ENCODE measurements around the gene ZP1.

The ZP1 gene

DNA sequence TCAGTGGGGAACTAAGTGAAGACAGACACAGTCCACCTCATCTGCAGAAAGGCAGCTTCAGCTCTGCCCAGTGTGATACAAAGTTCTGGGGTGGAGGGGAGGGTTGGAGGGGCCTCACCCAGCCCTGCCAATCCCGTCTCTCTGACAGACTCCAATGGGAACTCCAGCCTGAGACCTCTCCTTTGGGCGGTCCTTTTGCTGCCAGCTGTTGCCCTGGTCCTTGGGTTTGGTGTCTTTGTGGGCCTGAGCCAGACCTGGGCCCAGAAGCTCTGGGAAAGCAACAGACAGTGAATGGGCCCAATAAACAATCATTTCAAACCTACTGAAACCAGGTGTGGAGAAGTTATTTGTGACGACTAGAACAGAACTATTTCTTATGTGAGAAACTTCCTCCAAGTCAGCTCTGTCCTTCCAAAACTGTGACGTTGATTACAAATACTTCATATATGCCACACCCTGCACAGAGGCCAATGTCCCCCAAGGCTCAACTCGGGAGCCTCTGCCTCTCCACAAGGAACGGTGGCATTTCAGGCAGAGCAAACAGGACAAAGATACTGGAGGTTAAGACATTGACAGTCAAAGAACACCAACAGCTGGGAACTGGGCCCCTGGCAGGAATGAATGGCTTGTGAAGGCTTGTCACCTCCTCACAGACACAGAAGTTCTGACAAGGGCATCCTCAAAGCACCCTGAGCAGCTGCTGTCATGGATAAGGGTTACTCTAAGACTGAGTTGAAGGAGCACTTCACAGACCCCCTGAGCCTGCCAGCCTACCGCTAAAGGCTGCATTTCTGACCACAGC lies 8.2 kb downstream of the ZP1 start:
- DNase-seq (ENCODE audit: low read depth in 3 of 3, low spot score in 1 of 3): no peak

DNA sequence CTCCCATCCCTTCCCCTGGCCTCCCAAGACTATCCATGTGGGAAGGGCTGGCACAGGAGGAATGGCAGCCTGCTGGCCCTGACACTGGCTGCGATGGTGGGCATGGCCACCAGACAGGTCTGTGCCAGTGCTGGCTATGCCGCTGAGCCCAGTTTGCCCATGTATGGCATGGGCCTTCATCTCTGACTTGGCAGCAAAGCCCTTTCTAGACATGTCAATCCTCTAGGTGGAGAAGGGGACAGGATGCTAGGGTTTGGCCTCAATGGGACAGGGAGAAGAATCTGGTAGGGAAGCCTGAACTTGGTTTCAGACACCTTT lies 8.8 kb downstream of the ZP1 start:
- DNase-seq (ENCODE audit: low read depth in 3 of 3, low spot score in 1 of 3): no peak

GRCh38 chr11:60878245-60879101 lies 11.1 kb downstream of the ZP1 start:
- no peak for DNase-seq (ENCODE audit: low read depth in 3 of 3, low spot score in 1 of 3)

- DNase-seq (ENCODE audit: low read depth in 3 of 3, low spot score in 1 of 3): no peak
Measured at GRCh38 chr11:60879104-60879503, 11.8 kb downstream of the ZP1 start.

DNA sequence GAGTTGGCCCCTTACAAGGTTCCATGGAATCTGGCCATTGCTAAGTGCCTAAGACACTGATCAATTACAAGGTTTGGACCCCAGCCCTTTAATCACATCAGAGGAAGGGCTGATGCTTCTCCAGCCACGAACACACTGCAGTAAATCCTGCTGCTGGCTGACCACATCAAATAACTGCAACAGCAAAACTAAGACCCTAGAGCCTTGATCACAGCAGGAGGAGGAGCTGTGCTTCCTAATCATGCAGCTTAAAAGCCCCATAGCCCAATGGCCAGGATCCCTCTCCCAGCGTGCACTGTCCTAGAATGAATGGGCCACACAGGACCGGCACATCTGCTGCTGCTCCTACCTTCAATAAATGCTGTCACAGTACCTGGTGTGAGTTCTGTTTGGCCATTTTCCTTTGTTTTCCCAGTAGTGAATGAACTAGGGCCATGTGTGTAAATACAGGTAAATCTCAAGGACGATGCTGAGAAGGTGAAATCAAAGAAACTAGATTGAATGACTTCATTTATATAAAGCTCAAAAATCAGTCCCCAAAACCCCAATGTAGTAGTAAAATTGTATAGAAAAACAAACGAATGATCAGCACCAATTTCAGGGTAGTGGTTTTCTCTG lies 12.7 kb downstream of the ZP1 start:
- no peak for DNase-seq (ENCODE audit: low read depth in 3 of 3, low spot score in 1 of 3)

DNA sequence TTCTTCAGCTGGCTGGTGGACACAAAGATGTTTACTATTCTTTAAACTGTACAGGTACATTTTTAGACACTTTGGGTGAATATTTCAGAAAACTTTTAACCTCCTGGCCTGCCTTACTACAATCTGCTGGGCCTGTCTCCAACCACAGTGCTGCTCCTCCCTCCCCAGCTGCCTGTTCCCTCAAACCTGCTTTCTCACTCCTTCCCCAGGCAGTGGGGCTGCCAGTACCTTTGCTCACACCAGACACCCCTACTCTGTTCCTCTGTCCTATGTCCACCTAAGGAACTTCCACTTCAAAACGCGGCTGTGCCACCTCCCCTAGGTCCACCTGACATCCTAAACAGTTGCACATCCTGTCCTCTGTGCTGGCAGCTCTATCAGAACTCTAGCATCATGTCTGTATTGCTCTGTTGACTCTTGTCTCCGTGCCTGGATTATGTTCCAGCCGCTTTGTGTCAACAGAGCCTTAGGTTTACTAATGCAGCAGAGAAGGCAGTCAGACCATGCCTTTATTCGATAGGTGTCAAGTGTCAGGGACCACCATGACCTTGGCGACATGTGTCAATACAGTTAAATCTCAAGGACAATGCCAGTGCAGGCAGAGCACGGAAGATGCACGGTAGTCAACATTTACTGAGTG lies 13.4 kb downstream of the ZP1 start:
- DNase-seq (ENCODE audit: low read depth in 3 of 3, low spot score in 1 of 3): no peak

DNA sequence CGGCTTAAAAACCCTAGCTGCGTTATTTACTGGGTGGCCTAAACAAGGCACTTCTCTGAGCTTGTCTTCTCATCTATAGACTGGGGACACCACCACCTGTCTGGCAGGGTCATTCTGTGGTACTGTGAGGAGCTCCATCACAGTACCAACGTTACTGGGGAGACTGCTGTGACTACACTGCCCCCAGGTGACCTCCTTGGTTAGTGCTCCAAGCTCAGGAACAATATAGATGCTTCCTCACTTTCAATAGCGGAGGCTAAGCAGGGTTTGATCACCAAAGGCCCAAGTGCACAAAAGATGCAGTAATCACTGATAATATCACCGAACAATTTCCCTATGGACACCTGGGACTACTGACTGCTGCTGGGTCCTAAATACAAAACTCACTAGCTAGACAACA lies 20.2 kb downstream of the ZP1 start:
- no peak for DNase-seq (ENCODE audit: low read depth in 3 of 3, low spot score in 1 of 3)

DNA sequence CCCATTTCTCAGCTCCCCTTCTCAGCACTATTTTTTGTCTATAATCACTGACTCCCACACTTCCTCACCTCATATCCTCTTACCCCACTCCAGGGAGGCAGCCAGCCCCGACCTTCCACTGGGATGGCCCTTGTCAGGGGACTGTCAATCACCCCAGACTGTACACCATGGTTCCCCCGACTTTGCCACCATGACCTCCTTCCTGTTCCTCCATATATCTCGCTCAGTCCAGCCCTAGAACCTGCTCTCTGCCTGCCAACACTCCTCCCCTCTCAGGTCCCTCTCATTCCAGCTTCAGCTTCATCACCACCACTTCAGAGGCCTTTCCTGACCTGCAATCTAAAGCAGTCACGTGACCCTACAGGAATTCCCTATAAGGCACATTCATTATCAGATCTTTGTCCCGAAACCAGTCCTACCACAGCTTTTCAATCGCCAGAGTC lies 22.5 kb downstream of the ZP1 start:
- no peak for DNase-seq (ENCODE audit: low read depth in 3 of 3, low spot score in 1 of 3)

GRCh38 chr11:60890696-60891095 lies 23.4 kb downstream of the ZP1 start:
- DNase-seq (ENCODE audit: low read depth in 3 of 3, low spot score in 1 of 3): no peak

GRCh38 chr11:60891103-60891741 lies 23.9 kb downstream of the ZP1 start:
- DNase-seq (ENCODE audit: low read depth in 3 of 3, low spot score in 1 of 3): no peak

- DNase-seq (ENCODE audit: low read depth in 3 of 3, low spot score in 1 of 3): no peak
Measured at GRCh38 chr11:60895687-60896086, 28.3 kb downstream of the ZP1 start.

DNA sequence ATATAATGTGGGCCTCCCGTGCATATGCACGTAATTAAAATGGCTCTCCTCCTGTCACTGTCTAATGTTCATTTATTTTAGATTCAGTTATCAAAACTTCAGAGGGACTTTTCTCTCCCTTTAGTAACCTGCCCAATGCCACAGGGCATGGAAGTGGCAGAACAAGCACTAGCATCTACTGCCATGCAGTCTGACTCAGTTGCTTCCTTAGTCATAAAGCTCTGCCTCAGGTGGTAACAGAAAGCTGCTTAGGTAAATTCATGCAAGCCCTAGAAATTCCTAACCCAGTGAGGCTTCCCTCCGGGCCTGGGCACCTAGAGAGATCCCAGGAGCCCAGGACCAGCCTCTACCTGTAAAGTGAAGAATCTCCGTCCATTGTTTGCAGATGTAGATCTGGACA lies 30.2 kb downstream of the ZP1 start:
- DNase-seq (ENCODE audit: low read depth in 3 of 3, low spot score in 1 of 3): no peak

- no peak for DNase-seq (ENCODE audit: low read depth in 3 of 3, low spot score in 1 of 3)
Measured at GRCh38 chr11:60899046-60899936, 31.9 kb downstream of the ZP1 start.

DNA sequence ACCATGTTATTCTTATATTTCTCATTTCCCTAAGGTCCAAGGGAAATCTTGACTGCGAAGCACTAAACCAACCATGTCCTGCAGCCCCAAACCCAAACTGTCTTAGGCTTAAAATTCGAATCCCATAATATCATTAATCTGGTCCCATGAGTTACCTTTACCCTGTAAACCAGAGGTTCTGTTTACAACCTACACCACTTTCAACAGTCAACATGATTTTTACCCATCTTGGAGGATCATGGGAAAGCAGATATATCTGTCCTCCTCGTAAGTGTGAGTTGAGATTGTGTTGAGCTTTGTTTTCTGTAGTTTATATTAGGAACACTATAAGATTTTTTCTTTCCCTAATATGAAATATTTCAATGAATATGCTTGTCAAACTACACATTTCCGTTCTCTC lies 32.6 kb downstream of the ZP1 start:
- no peak for DNase-seq (ENCODE audit: low read depth in 3 of 3, low spot score in 1 of 3)

GRCh38 chr11:60900673-60901404 lies 33.5 kb downstream of the ZP1 start:
- DNase-seq (ENCODE audit: low read depth in 3 of 3, low spot score in 1 of 3): no peak

GRCh38 chr11:60902625-60903024 lies 35.3 kb downstream of the ZP1 start:
- no peak for DNase-seq (ENCODE audit: low read depth in 3 of 3, low spot score in 1 of 3)

GRCh38 chr11:60905047-60905446 lies 37.7 kb downstream of the ZP1 start:
- no peak for DNase-seq (ENCODE audit: low read depth in 3 of 3, low spot score in 1 of 3)

GRCh38 chr11:60905551-60906113 lies 38.3 kb downstream of the ZP1 start:
- no peak for DNase-seq (ENCODE audit: low read depth in 3 of 3, low spot score in 1 of 3)
